Parathyroid adenoma (tissue), 2 donors: ENCODE results near the gene SGMS1.

ENCODE experiments used
- H2AFZ ChIP-seq: fragments of 300-600 bp; sonication (generic); one replicate; pipeline ENCODE4 v1.7.0; 2017; ENCODE audit warnings: antibody characterized with exemption, mild to moderate bottlenecking
- H3K27ac ChIP-seq: fragments of 300-600 bp; sonication (generic); one replicate; pipeline ENCODE4 v1.7.0; 2017
- H3K27me3 ChIP-seq: fragments of 300-600 bp; sonication (generic); one replicate; pipeline ENCODE4 v1.7.0; 2017; ENCODE audit warnings: low read length; ENCODE audit not compliant: control insufficient read depth, insufficient read depth
- H3K36me3 ChIP-seq: fragments of 300-600 bp; sonication (generic); one replicate; pipeline ENCODE4 v1.7.0; 2017; ENCODE audit warnings: low read length; ENCODE audit not compliant: control insufficient read depth, insufficient read depth
- H3K4me1 ChIP-seq: fragments of 300-600 bp; sonication (generic); one replicate; pipeline ENCODE4 v1.7.0; 2017; ENCODE audit warnings: control low read depth
- H3K4me2 ChIP-seq: fragments of 300-600 bp; sonication (generic); one replicate; pipeline ENCODE4 v1.7.0; 2017; ENCODE audit warnings: low read length
- H3K4me3 ChIP-seq: fragments of 300-600 bp; sonication (generic); one replicate; pipeline ENCODE4 v1.7.0; 2017; ENCODE audit warnings: low read depth, low read length
- H3K79me2 ChIP-seq: fragments of 300-600 bp; sonication (generic); one replicate; pipeline ENCODE4 v1.7.0; 2017; ENCODE audit warnings: control low read depth
- H3K9ac ChIP-seq: fragments of 300-600 bp; sonication (generic); one replicate; pipeline ENCODE4 v1.7.0; 2017; ENCODE audit warnings: mild to moderate bottlenecking
- H3K9me3 ChIP-seq: fragments of 300-600 bp; sonication (generic); one replicate; pipeline ENCODE4 v1.7.0; 2017; ENCODE audit warnings: low read length; ENCODE audit not compliant: control insufficient read depth
- TF ChIP-seq, protein P1 (sequence below): fragments of 300-600 bp; sonication (generic); IDR thresholded peaks from one replicate; pipeline ENCODE4 v1.7.0; 2017; ENCODE audit warnings: antibody characterized with exemption, mild to moderate bottlenecking
- donor health status: primary hyperparathyroidism.

Gene SGMS1

DNA sequence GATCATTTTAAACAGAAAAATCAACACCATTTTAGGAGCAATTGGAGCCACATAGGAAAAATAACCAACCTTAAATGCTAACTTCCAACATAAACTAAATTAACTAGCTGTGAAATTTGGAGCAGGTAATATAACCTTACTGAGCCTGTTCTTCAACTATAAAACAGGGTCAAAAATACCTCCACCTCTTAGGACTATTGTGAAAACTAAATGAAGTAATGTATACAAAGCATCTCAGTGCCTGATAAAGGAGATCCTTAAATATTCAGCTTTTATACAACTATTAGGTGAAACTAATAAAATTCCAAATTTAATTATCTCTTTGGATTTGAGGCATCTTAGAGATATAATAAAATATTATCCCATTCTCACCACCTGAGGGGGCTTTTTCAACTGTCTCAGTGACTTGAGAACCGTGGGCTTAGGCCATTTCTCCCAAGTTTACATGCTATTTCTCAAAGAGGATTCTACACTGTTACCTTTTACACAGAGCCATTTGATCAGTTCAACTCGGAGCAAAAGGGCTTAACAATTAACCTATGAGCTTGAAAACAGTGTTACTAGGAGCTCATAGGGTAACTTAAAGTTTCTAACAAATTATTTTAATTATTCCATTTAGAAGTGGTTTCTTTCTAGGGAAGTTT is 207.5 kb downstream of the SGMS1 start:
- Histone ChIP-seq H3K27me3 (no peaks in the 10 kb centered on the region), H2AFZ (no peak overlapping the region), H3K27ac (no peak overlapping the region), H3K4me2 (no peak overlapping the region), H3K36me3 (no peaks in the 10 kb centered on the region), H3K9me3 (no peaks in the 10 kb centered on the region), H3K4me1 (peaks cover 30% of the 10 kb centered on the region), H3K9ac (no peak overlapping the region), H3K4me3 (no peak overlapping the region), H3K79me2 (peaks cover 25% of the 10 kb centered on the region)
- TF ChIP-seq, protein P1, sequence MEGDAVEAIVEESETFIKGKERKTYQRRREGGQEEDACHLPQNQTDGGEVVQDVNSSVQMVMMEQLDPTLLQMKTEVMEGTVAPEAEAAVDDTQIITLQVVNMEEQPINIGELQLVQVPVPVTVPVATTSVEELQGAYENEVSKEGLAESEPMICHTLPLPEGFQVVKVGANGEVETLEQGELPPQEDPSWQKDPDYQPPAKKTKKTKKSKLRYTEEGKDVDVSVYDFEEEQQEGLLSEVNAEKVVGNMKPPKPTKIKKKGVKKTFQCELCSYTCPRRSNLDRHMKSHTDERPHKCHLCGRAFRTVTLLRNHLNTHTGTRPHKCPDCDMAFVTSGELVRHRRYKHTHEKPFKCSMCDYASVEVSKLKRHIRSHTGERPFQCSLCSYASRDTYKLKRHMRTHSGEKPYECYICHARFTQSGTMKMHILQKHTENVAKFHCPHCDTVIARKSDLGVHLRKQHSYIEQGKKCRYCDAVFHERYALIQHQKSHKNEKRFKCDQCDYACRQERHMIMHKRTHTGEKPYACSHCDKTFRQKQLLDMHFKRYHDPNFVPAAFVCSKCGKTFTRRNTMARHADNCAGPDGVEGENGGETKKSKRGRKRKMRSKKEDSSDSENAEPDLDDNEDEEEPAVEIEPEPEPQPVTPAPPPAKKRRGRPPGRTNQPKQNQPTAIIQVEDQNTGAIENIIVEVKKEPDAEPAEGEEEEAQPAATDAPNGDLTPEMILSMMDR, result no peak

DNA sequence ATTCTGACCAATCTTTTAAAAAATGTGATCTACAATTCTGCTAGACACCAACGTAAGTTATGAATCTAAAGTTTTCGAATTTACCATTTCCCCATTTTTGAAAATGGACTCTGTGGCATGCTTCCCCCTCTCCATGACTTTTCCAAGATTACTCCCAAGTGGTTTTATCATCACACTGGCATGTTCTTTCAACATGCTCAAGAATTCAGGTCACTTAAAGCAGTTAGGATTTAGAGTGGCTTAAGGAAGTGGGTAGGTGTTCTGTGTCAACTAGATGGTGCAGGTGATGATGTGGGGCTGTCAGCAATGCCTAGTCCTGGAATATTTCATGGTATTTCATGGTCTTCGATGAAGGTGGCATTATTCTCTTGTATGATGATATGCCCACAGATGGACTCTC is 208.5 kb downstream of the SGMS1 start:
- Histone ChIP-seq H3K27ac (no peak overlapping the region), H3K9me3 (no peaks in the 10 kb centered on the region), H3K9ac (no peak overlapping the region), H3K27me3 (no peaks in the 10 kb centered on the region), H3K79me2 (peaks cover 17% of the 10 kb centered on the region), H3K36me3 (no peaks in the 10 kb centered on the region), H3K4me3 (no peak overlapping the region), H3K4me1 (peaks cover 21% of the 10 kb centered on the region), H2AFZ (no peak overlapping the region), H3K4me2 (no peak overlapping the region)
- TF ChIP-seq, protein P1, result no peak

DNA sequence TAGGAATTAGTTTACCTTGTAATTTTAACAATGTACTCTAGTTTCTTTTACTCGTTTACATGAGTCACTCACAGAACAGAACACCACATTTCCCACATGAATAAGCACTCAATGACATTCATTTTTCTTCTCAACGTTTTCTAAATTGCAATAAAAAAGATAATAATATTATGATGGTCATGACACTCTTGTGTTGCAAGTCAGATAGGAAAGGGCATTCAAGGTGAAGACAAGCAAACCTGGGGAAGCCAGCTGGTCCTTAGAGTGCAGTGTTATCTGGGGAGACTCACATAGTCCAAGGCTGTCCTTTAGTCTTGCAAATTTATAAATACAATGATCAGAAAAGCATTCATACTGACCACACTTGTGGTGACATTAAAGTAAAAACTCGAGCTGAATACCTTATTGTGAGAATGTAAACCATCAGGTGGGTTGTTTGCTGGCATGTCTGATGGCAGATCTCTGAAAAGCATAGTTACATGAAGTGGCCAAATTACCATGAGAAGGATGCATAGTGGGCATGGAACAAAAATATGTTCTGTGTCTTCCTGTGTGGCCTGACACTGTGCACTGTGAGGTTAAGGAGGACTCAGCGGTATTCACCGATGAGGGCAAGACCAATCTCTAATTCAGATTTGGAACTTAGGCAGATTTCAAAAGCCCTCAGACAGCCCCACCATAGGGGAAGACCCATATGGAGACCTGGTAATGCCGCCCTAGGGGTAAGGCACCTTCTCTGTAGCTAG is 213.5 kb downstream of the SGMS1 start:
- Histone ChIP-seq H3K9ac (no peak overlapping the region), H3K36me3 (no peaks in the 10 kb centered on the region), H3K4me2 (no peak overlapping the region), H2AFZ (no peak overlapping the region), H3K27ac (no peak overlapping the region), H3K79me2 (peaks cover 15% of the 10 kb centered on the region), H3K9me3 (no peaks in the 10 kb centered on the region), H3K4me1 (peaks cover 6% of the 10 kb centered on the region), H3K27me3 (no peaks in the 10 kb centered on the region), H3K4me3 (no peak overlapping the region)
- TF ChIP-seq, protein P1, result no peak

DNA sequence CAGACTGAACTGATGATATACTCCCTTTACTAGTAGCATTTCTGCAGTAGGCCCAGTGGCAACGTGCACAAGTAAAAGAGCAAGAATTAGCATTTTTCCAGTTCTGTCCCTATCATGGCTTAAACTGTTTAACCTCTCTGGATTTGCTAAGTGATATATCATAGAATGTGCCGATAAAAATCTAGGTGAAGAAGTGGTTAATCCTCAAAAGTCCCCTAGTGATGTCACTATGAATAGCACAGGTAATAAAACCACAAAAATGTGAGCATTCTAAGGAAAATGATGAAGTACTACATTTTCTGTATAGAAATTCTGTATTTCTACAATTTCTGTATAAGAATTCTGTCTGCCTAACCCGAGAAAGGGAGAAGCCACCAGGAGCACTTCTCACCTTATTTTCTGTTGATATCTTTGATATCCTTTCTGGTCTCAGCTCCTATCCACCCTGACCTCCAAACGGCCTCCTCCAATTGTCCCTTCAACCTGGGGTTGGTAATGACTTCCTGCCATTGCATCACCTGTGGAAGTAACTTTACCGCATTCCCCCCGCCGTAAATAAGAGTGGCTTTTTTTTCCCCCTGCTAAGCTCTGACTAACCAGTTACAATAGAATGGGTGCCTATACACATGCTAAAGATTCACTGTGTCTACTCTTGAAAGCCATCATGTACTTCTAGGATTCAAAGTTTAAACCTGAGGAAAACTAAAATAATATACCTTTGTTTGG is 216.5 kb downstream of the SGMS1 start:
- Histone ChIP-seq H3K27me3 (no peaks in the 10 kb centered on the region), H3K9ac (no peak overlapping the region), H3K27ac (no peak overlapping the region), H3K4me1 (peaks cover 11% of the 10 kb centered on the region), H3K79me2 (peaks cover 26% of the 10 kb centered on the region), H3K4me3 (no peak overlapping the region), H2AFZ (no peak overlapping the region), H3K4me2 (no peak overlapping the region), H3K36me3 (no peaks in the 10 kb centered on the region), H3K9me3 (no peaks in the 10 kb centered on the region)
- TF ChIP-seq, protein P1, result no peak
